Thoracic aorta (tissue), 2 donors: ENCODE results near the gene ANGPTL3. TPM values are rescaled to one million over a fixed set of nuclear protein-coding genes. Genes with fewer than 3 reads are reported as not detected.
A peak's percentile ranks its signal among the peaks of the same experiment; 100 is the strongest.

ENCODE experiments used
- ATAC-seq: fragments of 150-250 bp; one replicate; pipeline ENCODE4 v1.8.0; 2017; ENCODE audit warnings: low read depth; ENCODE audit not compliant: insufficient number of reproducible peaks, low FRiP score
- DNase-seq: peaks from one replicate; pipeline ENCODE4 v3.0.0-alpha.2; 2020; ENCODE audit warnings: low spot score
- H3K27ac ChIP-seq, 2 donors: fragments of 200-600 bp; sonication (generic); 1 replicate in 1 of 2; 2 replicates in 1 of 2; pipeline ENCODE4 v1.5.1; 2016; ENCODE audit warnings: mild to moderate bottlenecking in 2 of 2, moderate library complexity in 2 of 2
- H3K27me3 ChIP-seq: fragments of 200-600 bp; sonication (generic); replicated peaks from 2 replicates; pipeline ENCODE4 v1.6.0; 2016; ENCODE audit warnings: mild to moderate bottlenecking; ENCODE audit not compliant: insufficient read depth
- H3K36me3 ChIP-seq: fragments of 200-600 bp; sonication (generic); one replicate; pipeline ENCODE4 v1.5.1; 2016
- H3K4me1 ChIP-seq, 2 donors: fragments of 200-600 bp; sonication (generic); 1 replicate in 1 of 2; 2 replicates in 1 of 2; pipeline versions ENCODE4 v1.5.1 to v1.6.0; 2016; ENCODE audit warnings: low read depth in 2 of 2, mild to moderate bottlenecking in 1 of 2; ENCODE audit not compliant: control insufficient read depth in 1 of 2
- H3K4me3 ChIP-seq: fragments of 200-600 bp; sonication (generic); 2 replicates; pipeline ENCODE4 v1.5.1; 2016; ENCODE audit warnings: mild to moderate bottlenecking
- H3K9me3 ChIP-seq: fragments of 200-600 bp; sonication (generic); 2 replicates; pipeline ENCODE4 v1.5.1; 2016
- total RNA-seq, 2 donors: library from RNA; depleted of rRNA; stranded (reverse); fragments of >200 nt; gene quantifications; one replicate each; pipeline versions ENCODE4 v1.1.0 to v1.2.3, GENCODE V29; 2016
- TF ChIP-seq, protein P1 (sequence below): fragments of 200-600 bp; sonication (generic); IDR thresholded peaks from one replicate; pipeline ENCODE4 v1.5.1; 2019; ENCODE audit warnings: antibody characterized with exemption

The ANGPTL3 gene
- total RNA-seq, 2 donors from 2014 or later, result not detected

DNA sequence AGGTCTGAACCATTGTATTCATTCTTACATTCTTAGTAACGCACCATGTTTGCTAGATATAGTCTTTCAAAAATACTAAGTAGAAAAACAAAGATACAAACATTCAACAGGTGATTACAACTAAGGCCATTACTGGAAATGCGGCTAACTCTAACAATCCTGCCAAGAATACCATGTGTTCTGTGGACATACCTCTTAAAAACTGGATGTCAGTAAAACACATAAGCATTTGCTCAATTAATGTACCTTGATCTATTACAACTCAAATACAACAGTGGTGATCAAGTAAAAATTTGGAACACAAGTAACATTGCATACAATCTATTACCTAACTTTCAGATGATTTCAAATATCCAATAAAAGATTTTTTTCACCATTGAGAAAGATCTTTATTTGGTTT is 15.4 kb downstream of the ANGPTL3 start:
- H3K27me3 ChIP-seq, result no peaks in the 10 kb centered on the region
- no peaks in the 10 kb centered on the region for H3K9me3 ChIP-seq
- TF ChIP-seq, protein P1, sequence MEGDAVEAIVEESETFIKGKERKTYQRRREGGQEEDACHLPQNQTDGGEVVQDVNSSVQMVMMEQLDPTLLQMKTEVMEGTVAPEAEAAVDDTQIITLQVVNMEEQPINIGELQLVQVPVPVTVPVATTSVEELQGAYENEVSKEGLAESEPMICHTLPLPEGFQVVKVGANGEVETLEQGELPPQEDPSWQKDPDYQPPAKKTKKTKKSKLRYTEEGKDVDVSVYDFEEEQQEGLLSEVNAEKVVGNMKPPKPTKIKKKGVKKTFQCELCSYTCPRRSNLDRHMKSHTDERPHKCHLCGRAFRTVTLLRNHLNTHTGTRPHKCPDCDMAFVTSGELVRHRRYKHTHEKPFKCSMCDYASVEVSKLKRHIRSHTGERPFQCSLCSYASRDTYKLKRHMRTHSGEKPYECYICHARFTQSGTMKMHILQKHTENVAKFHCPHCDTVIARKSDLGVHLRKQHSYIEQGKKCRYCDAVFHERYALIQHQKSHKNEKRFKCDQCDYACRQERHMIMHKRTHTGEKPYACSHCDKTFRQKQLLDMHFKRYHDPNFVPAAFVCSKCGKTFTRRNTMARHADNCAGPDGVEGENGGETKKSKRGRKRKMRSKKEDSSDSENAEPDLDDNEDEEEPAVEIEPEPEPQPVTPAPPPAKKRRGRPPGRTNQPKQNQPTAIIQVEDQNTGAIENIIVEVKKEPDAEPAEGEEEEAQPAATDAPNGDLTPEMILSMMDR, result no peak
- no peak overlapping the region for H3K4me3 ChIP-seq
- ATAC-seq (no peak), DNase-seq (no peak)
- no peak overlapping the region for H3K27ac ChIP-seq
- H3K36me3 ChIP-seq, result no peaks in the 10 kb centered on the region
- H3K4me1 ChIP-seq, result no peaks in the 10 kb centered on the region

DNA sequence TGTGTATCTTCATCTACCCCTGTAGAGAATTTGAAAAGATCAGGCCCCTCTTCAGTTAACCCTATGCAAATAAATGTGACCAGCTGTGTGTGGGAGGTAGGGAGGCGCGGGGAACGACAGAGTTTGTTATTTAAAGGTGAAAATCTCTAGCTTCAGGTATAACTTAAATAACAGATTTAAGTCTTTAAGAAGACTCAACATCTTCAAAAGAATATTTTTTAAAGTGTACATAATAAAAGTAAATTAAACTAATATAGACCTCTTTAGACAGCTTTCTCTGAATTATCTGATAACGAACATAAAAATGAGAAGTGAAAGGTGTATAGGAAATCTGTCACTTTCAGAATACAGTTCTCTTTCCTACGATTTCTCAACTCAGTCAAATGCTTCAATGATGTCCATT is 16.0 kb downstream of the ANGPTL3 start:
- Histone ChIP-seq H3K36me3 (peaks cover 2% of the 10 kb centered on the region), H3K9me3 (no peaks in the 10 kb centered on the region), H3K27ac (no peak overlapping the region), H3K27me3 (no peaks in the 10 kb centered on the region), H3K4me1 (no peaks in the 10 kb centered on the region), H3K4me3 (no peak overlapping the region)
- TF ChIP-seq, protein P1, result no peak
- ATAC-seq, result no peak
- DNase-seq, result no peak

DNA sequence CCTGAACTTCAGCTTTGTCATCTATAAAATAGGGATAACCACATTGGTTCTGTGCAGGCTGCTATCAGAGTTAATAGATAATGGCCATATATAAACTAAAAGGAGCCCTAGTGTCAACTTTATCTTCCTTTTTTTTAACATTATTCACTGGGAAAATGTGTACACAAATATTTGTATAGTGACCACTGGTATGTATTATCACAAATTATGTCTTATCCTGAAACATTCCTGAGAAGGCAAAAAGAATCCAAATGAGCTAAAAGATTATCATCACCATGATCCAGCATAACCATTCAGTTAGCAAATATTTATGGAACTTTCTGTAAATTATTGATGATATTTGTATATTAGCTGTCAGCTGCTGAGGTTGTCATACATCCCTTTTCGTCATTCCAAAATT is 16.6 kb downstream of the ANGPTL3 start:
- H3K9me3 ChIP-seq, result no peaks in the 10 kb centered on the region
- H3K4me3 ChIP-seq, result no peak overlapping the region
- no peaks in the 10 kb centered on the region for H3K27me3 ChIP-seq
- H3K27ac ChIP-seq, result no peak overlapping the region
- ATAC-seq, result no peak
- no peaks in the 10 kb centered on the region for H3K4me1 ChIP-seq
- TF ChIP-seq, protein P1, result no peak
- DNase-seq, result no peak
- peaks cover 5% of the 10 kb centered on the region for H3K36me3 ChIP-seq

DNA sequence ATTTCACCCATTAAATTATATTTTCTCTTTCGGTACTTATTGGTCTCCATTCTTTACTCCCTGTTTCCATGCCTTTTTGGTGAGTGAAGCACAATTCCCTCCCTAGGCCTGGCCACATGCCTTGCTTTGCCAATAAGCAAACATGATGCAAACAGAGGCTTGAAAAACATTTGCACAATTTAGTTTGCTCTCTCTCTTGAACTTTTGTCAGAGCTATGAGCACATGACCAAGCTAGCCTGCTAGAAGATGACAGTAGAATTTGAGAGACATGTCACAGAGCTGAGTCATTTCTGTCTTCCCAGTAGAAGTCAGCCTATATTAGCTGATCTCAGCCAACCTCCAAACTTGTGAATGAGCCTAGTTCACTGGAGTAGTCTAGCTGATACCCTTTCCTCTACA is 24.6 kb downstream of the ANGPTL3 start:
- H3K27ac ChIP-seq, result no peak overlapping the region
- DNase-seq (no peak), ATAC-seq (peak; percentile 43)
- no peaks in the 10 kb centered on the region for H3K4me1 ChIP-seq
- TF ChIP-seq, protein P1, result no peak
- peaks cover 5% of the 10 kb centered on the region for H3K36me3 ChIP-seq
- H3K9me3 ChIP-seq, result no peaks in the 10 kb centered on the region
- H3K4me3 ChIP-seq, result no peak overlapping the region
- no peaks in the 10 kb centered on the region for H3K27me3 ChIP-seq

DNA sequence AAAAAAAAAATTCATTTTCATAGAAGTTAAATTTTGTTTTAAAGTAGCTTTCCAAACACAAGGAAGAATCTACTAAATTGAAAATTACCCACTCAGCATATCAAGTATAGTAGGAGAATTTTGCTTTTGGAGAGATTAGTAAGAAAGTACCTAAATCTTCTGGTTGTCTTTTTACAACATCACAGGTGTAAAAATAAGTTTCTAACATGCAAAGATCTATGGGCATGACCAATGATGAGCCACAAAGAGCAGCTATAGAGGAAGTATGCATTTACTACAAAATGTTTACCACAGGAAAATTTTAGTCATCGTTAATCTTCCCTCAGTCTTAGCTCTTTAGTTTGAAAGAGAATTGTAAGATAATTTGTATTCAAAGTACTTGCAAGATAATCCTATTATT is 28.1 kb downstream of the ANGPTL3 start:
- DNase-seq (no peak), ATAC-seq (no peak)
- TF ChIP-seq, protein P1, result no peak
- Histone ChIP-seq H3K27ac (no peak overlapping the region), H3K27me3 (no peaks in the 10 kb centered on the region), H3K36me3 (peaks cover 7% of the 10 kb centered on the region), H3K9me3 (no peaks in the 10 kb centered on the region), H3K4me1 (no peaks in the 10 kb centered on the region), H3K4me3 (no peak overlapping the region)
